NCI-H1436 treated with DMSO at 0.1 percent for 48 hours (cell line): ENCODE results near the gene BCS1L.
A peak's percentile ranks its signal among the peaks of the same experiment; 100 is the strongest.
"Not testable (repeated sequence)": the region's sequence is repeated elsewhere in the genome, so short reads cannot be mapped to it uniquely, and the experiment has no call there.

ENCODE experiments used
- DNase-seq: peaks from one replicate; lab custom pipeline; 2025; lab: John Stamatoyannopoulos, UW

The BCS1L gene

GRCh38 chr2:218662377-218662776 is 2.9 kb downstream of the BCS1L start:
- DNase-seq = no peak

- no peak for DNase-seq
Measured at GRCh38 chr2:218662827-218663226, 3.3 kb downstream of the BCS1L start.

GRCh38 chr2:218663901-218664300 is 4.4 kb downstream of the BCS1L start:
- no peak for DNase-seq

- DNase-seq = no peak
Measured at GRCh38 chr2:218664653-218665052, 5.2 kb downstream of the BCS1L start.

GRCh38 chr2:218671097-218671653 is 11.7 kb downstream of the BCS1L start:
- DNase-seq = no peak

- no peak for DNase-seq
Measured at GRCh38 chr2:218671654-218672566, 12.4 kb downstream of the BCS1L start, which contains the start of the genes RNF25 and STK36. RNF25 (minus strand) TSS chr2:218672002; CDS start chr2:218671970, 32 bp downstream. STK36 (plus strand) TSS chr2:218672086; CDS start chr2:218672830, 744 bp downstream.

GRCh38 chr2:218679119-218679518 is 19.6 kb downstream of the BCS1L start:
- DNase-seq = no peak

GRCh38 chr2:218680061-218680460 is 20.6 kb downstream of the BCS1L start:
- no peak for DNase-seq

- DNase-seq = not testable (repeated sequence)
Measured at GRCh38 chr2:218687400-218688060, 28.0 kb downstream of the BCS1L start.

- no peak for DNase-seq
Measured at GRCh38 chr2:218691234-218691633, 31.8 kb downstream of the BCS1L start.

- no peak for DNase-seq
Measured at GRCh38 chr2:218694405-218695145, 35.1 kb downstream of the BCS1L start.

GRCh38 chr2:218698885-218699284 is 39.4 kb downstream of the BCS1L start:
- DNase-seq = no peak

GRCh38 chr2:218701806-218702205 is 42.3 kb downstream of the BCS1L start:
- DNase-seq = no peak

GRCh38 chr2:218703341-218703740 is 43.9 kb downstream of the BCS1L start:
- no peak for DNase-seq

- DNase-seq = no peak
Measured at GRCh38 chr2:218708086-218708485, 48.6 kb downstream of the BCS1L start.

- no peak for DNase-seq
Measured at GRCh38 chr2:218709908-218710307, 50.4 kb downstream of the BCS1L start.

- DNase-seq = no peak
Measured at GRCh38 chr2:218710334-218710686, 50.8 kb downstream of the BCS1L start.

- DNase-seq = peak; percentile 61
Measured at GRCh38 chr2:218710687-218711549, 51.4 kb downstream of the BCS1L start, which contains the start of gene TTLL4. TTLL4 (plus strand) TSS chr2:218710835; CDS start chr2:218737677, 26,842 bp downstream.

- no peak for DNase-seq
Measured at GRCh38 chr2:218711550-218711929, 52.1 kb downstream of the BCS1L start.
